ENCODE data around the gene SARS1.

SARS1 gene

DNA sequence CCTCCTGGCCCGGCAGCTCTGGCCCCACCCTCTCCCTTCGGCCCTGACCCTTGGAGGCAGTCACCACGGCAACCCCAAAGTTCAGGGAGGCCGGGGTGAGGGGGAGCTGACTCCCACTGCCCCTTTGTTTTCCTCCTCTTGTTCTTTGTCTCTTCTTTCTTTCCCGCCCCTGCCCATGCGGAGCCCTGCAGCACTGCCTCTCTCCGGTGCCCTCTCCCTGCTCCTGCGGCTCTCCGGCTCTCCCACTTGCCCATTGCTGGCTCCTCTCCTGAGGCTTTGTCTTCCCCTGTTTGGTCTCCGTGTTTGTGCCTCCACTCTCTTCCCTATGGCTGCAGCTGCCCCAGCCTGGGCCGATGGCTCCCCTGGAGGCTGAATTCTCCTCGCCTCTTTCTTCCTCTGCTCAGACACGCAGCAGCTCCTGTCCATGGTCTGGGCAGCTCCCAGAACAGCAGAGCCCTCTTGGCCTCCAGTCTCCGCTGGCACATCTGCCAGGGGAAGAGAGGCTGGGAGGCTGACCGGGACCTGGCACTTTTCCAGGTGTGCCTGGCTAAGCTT, 41.5 kb downstream of the SARS1 start:
- Histone ChIP-seq H3K27ac (replicated peaks) (no peak overlapping the region), H3K4me3 (replicated peaks; ENCODE audit: insufficient read depth, low read length) (no peak overlapping the region), H3K27me3 (ENCODE audit: insufficient read depth, poor library complexity, severe bottlenecking) (peaks cover 16% of the 10 kb centered on the region)
- TF ChIP-seq SPI1 (IDR thresholded peaks at IDR 0.05; ENCODE audit: borderline replicate concordance, low read depth) (no peak), REST (IDR thresholded peaks at IDR 0.05; ENCODE audit: insufficient replicate concordance, low read depth) (no peak), GABPA (IDR thresholded peaks at IDR 0.05; ENCODE audit: low read depth) (no peak), CTCF (IDR thresholded peaks at IDR 0.05; ENCODE audit: insufficient read depth, low read length) (no peak), POLR2AphosphoS5 (IDR thresholded peaks at IDR 0.05; ENCODE audit: low read depth) (no peak)
- no peak for DNase-seq (ENCODE audit: low read depth in 1 of 2, low spot score in 1 of 2)

- Histone ChIP-seq H3K27ac (replicated peaks) (no peak overlapping the region), H3K27me3 (ENCODE audit: insufficient read depth, poor library complexity, severe bottlenecking) (peaks cover 14% of the 10 kb centered on the region), H3K4me3 (replicated peaks; ENCODE audit: insufficient read depth, low read length) (no peak overlapping the region)
- no peak for TF ChIP-seq GABPA (IDR thresholded peaks at IDR 0.05; ENCODE audit: low read depth)
- no peak for TF ChIP-seq REST (IDR thresholded peaks at IDR 0.05; ENCODE audit: insufficient replicate concordance, low read depth)
- no peak for TF ChIP-seq POLR2AphosphoS5 (IDR thresholded peaks at IDR 0.05; ENCODE audit: low read depth)
- no peak for TF ChIP-seq CTCF (IDR thresholded peaks at IDR 0.05; ENCODE audit: insufficient read depth, low read length)
- no peak for TF ChIP-seq SPI1 (IDR thresholded peaks at IDR 0.05; ENCODE audit: borderline replicate concordance, low read depth)
- no peak for DNase-seq (ENCODE audit: low read depth in 1 of 2, low spot score in 1 of 2)
Measured at GRCh38 chr1:109255678-109256077, 42.0 kb downstream of the SARS1 start.

- TF ChIP-seq CTCF (IDR thresholded peaks at IDR 0.05; ENCODE audit: insufficient read depth, low read length): no peak
- no peak overlapping the region for H3K4me3 ChIP-seq (replicated peaks; ENCODE audit: insufficient read depth, low read length)
- DNase-seq (ENCODE audit: low read depth in 1 of 2, low spot score in 1 of 2): no peak
- no peak overlapping the region for H3K27ac ChIP-seq (replicated peaks)
- peaks cover 12% of the 10 kb centered on the region for H3K27me3 ChIP-seq (ENCODE audit: insufficient read depth, poor library complexity, severe bottlenecking)
Measured at GRCh38 chr1:109256085-109256484, 42.4 kb downstream of the SARS1 start.

- Histone ChIP-seq H3K27me3 (ENCODE audit: insufficient read depth, poor library complexity, severe bottlenecking) (peaks cover 2% of the 10 kb centered on the region), H3K27ac (replicated peaks) (no peak overlapping the region), H3K4me3 (replicated peaks; ENCODE audit: insufficient read depth, low read length) (no peak overlapping the region)
- DNase-seq (ENCODE audit: low read depth in 1 of 2, low spot score in 1 of 2): no peak
- TF ChIP-seq POLR2AphosphoS5 (IDR thresholded peaks at IDR 0.05; ENCODE audit: low read depth) (no peak), GABPA (IDR thresholded peaks at IDR 0.05; ENCODE audit: low read depth) (no peak), SPI1 (IDR thresholded peaks at IDR 0.05; ENCODE audit: borderline replicate concordance, low read depth) (no peak), REST (IDR thresholded peaks at IDR 0.05; ENCODE audit: insufficient replicate concordance, low read depth) (no peak), CTCF (IDR thresholded peaks at IDR 0.05; ENCODE audit: insufficient read depth, low read length) (no peak)
Measured at GRCh38 chr1:109256971-109257681, 43.4 kb downstream of the SARS1 start.

Measured in HL-60 (cell line).